Measurements from ENCODE around the gene ZCCHC2. TPM values are rescaled to one million over a fixed set of nuclear protein-coding genes. Genes with fewer than 3 reads are reported as not detected.

The ZCCHC2 gene
- polyA plus RNA-seq, 4 donors = 5.1 to 17.6 (median 8.3) TPM

- Histone ChIP-seq H3K4me1 (ENCODE audit: control insufficient read depth in 3 of 3, insufficient read depth in 2 of 3, low read depth in 1 of 3, low read length in 2 of 3) (peaks cover 5 to 19% (median 16%) of the 10 kb centered on the region in 3 donors), H3K36me3 (ENCODE audit: control insufficient read depth in 3 of 3, insufficient read depth in 2 of 3, low read depth in 1 of 3, low read length in 3 of 3) (no peaks in the 10 kb centered on the region), H3K27me3 (ENCODE audit: control insufficient read depth in 3 of 3, insufficient read depth in 3 of 3, low read length in 3 of 3) (no peaks in the 10 kb centered on the region), H3K9me3 (ENCODE audit: control insufficient read depth in 2 of 2, insufficient read depth in 1 of 2, low read depth in 1 of 2, low read length in 1 of 2) (no peaks in the 10 kb centered on the region), H3K4me3 (ENCODE audit: low read depth in 1 of 3, low read length in 3 of 3) (no peak overlapping the region), H3K27ac (ENCODE audit: low read depth in 1 of 3, low read length in 2 of 3) (peak overlapping the region in 1 of 3 donors; percentile 32)
- peak; percentile 66 to 72 for DNase-seq
- FAIRE-seq = no peak
- 26 to 41% (median 28%) methylated on average over 3 of the region's 3 CpGs for WGBS, 3 donors
These were observed 31.7 kb upstream of the ZCCHC2 start for GRCh38 chr18:62490967-62491695.

- Histone ChIP-seq H3K27me3 (ENCODE audit: control insufficient read depth in 3 of 3, insufficient read depth in 3 of 3, low read length in 3 of 3) (no peaks in the 10 kb centered on the region), H3K36me3 (ENCODE audit: control insufficient read depth in 3 of 3, insufficient read depth in 2 of 3, low read depth in 1 of 3, low read length in 3 of 3) (no peaks in the 10 kb centered on the region), H3K4me3 (ENCODE audit: low read depth in 1 of 3, low read length in 3 of 3) (no peak overlapping the region), H3K27ac (ENCODE audit: low read depth in 1 of 3, low read length in 2 of 3) (no peak overlapping the region), H3K9me3 (ENCODE audit: control insufficient read depth in 2 of 2, insufficient read depth in 1 of 2, low read depth in 1 of 2, low read length in 1 of 2) (no peaks in the 10 kb centered on the region), H3K4me1 (ENCODE audit: control insufficient read depth in 3 of 3, insufficient read depth in 2 of 3, low read depth in 1 of 3, low read length in 2 of 3) (peaks cover 5 to 18% (median 9%) of the 10 kb centered on the region in 3 donors)
- FAIRE-seq (no peak), DNase-seq (peak in 1 of 2 donors; percentile 31)
- WGBS, 3 donors = 45 to 80% (median 61%) methylated on average over 17 of the region's 17 CpGs
These were observed 29.6 kb upstream of the ZCCHC2 start for GRCh38 chr18:62493033-62493862.

GRCh38 chr18:62494764-62495163 lies 28.1 kb upstream of the ZCCHC2 start:
- WGBS, 3 donors = 56 to 71% (median 63%) methylated on average over 3 of the region's 3 CpGs
- H3K27ac ChIP-seq (ENCODE audit: low read depth in 1 of 3, low read length in 2 of 3) = no peak overlapping the region
- FAIRE-seq (no peak), DNase-seq (no peak)
- no peak overlapping the region for H3K4me3 ChIP-seq (ENCODE audit: low read depth in 1 of 3, low read length in 3 of 3)
- H3K27me3 ChIP-seq (ENCODE audit: control insufficient read depth in 3 of 3, insufficient read depth in 3 of 3, low read length in 3 of 3) = no peaks in the 10 kb centered on the region
- H3K36me3 ChIP-seq (ENCODE audit: control insufficient read depth in 3 of 3, insufficient read depth in 2 of 3, low read depth in 1 of 3, low read length in 3 of 3) = no peaks in the 10 kb centered on the region
- H3K4me1 ChIP-seq (ENCODE audit: control insufficient read depth in 3 of 3, insufficient read depth in 2 of 3, low read depth in 1 of 3, low read length in 2 of 3) = peaks cover 0 to 18% (median 11%) of the 10 kb centered on the region in 3 donors
- H3K9me3 ChIP-seq (ENCODE audit: control insufficient read depth in 2 of 2, insufficient read depth in 1 of 2, low read depth in 1 of 2, low read length in 1 of 2) = no peaks in the 10 kb centered on the region

- 75 to 86% (median 78%) methylated on average over 2 of the region's 2 CpGs for WGBS, 3 donors
- Histone ChIP-seq H3K27ac (ENCODE audit: low read depth in 1 of 3, low read length in 2 of 3) (no peak overlapping the region), H3K9me3 (ENCODE audit: control insufficient read depth in 2 of 2, insufficient read depth in 1 of 2, low read depth in 1 of 2, low read length in 1 of 2) (no peaks in the 10 kb centered on the region), H3K4me1 (ENCODE audit: control insufficient read depth in 3 of 3, insufficient read depth in 2 of 3, low read depth in 1 of 3, low read length in 2 of 3) (peaks cover 0 to 9% (median 6%) of the 10 kb centered on the region in 3 donors), H3K27me3 (ENCODE audit: control insufficient read depth in 3 of 3, insufficient read depth in 3 of 3, low read length in 3 of 3) (no peaks in the 10 kb centered on the region), H3K36me3 (ENCODE audit: control insufficient read depth in 3 of 3, insufficient read depth in 2 of 3, low read depth in 1 of 3, low read length in 3 of 3) (no peaks in the 10 kb centered on the region), H3K4me3 (ENCODE audit: low read depth in 1 of 3, low read length in 3 of 3) (no peak overlapping the region)
- FAIRE-seq (no peak), DNase-seq (no peak)
These were observed 26.6 kb upstream of the ZCCHC2 start for GRCh38 chr18:62496262-62496661.

- peak; percentile 53 to 79 for DNase-seq
- no peaks in the 10 kb centered on the region for H3K27me3 ChIP-seq (ENCODE audit: control insufficient read depth in 3 of 3, insufficient read depth in 3 of 3, low read length in 3 of 3)
- H3K9me3 ChIP-seq (ENCODE audit: control insufficient read depth in 2 of 2, insufficient read depth in 1 of 2, low read depth in 1 of 2, low read length in 1 of 2) = no peaks in the 10 kb centered on the region
- 20 to 71% (median 43%) methylated on average over 13 of the region's 13 CpGs for WGBS, 3 donors
- no peak overlapping the region for H3K4me3 ChIP-seq (ENCODE audit: low read depth in 1 of 3, low read length in 3 of 3)
- no peaks in the 10 kb centered on the region for H3K36me3 ChIP-seq (ENCODE audit: control insufficient read depth in 3 of 3, insufficient read depth in 2 of 3, low read depth in 1 of 3, low read length in 3 of 3)
- peaks cover 0 to 6% (median 5%) of the 10 kb centered on the region in 3 donors for H3K4me1 ChIP-seq (ENCODE audit: control insufficient read depth in 3 of 3, insufficient read depth in 2 of 3, low read depth in 1 of 3, low read length in 2 of 3)
- FAIRE-seq = no peak
- H3K27ac ChIP-seq (ENCODE audit: low read depth in 1 of 3, low read length in 2 of 3) = no peak overlapping the region
These were observed 25.5 kb upstream of the ZCCHC2 start for GRCh38 chr18:62497190-62497772.

- H3K27me3 ChIP-seq (ENCODE audit: control insufficient read depth in 3 of 3, insufficient read depth in 3 of 3, low read length in 3 of 3) = no peaks in the 10 kb centered on the region
- 69 to 80% (median 74%) methylated on average over 7 of the region's 7 CpGs for WGBS, 3 donors
- no peaks in the 10 kb centered on the region for H3K9me3 ChIP-seq (ENCODE audit: control insufficient read depth in 2 of 2, insufficient read depth in 1 of 2, low read depth in 1 of 2, low read length in 1 of 2)
- no peaks in the 10 kb centered on the region for H3K36me3 ChIP-seq (ENCODE audit: control insufficient read depth in 3 of 3, insufficient read depth in 2 of 3, low read depth in 1 of 3, low read length in 3 of 3)
- no peak overlapping the region for H3K4me3 ChIP-seq (ENCODE audit: low read depth in 1 of 3, low read length in 3 of 3)
- H3K27ac ChIP-seq (ENCODE audit: low read depth in 1 of 3, low read length in 2 of 3) = no peak overlapping the region
- DNase-seq (peak in 1 of 2 donors; percentile 37), FAIRE-seq (no peak)
- H3K4me1 ChIP-seq (ENCODE audit: control insufficient read depth in 3 of 3, insufficient read depth in 2 of 3, low read depth in 1 of 3, low read length in 2 of 3) = peaks cover 0 to 6% (median 2%) of the 10 kb centered on the region in 3 donors
These were observed 24.1 kb upstream of the ZCCHC2 start for GRCh38 chr18:62498616-62499262.

- 79 to 81% (median 79%) methylated on average over 10 of the region's 10 CpGs for WGBS, 3 donors
- FAIRE-seq (no peak), DNase-seq (no peak)
- Histone ChIP-seq H3K36me3 (ENCODE audit: control insufficient read depth in 3 of 3, insufficient read depth in 2 of 3, low read depth in 1 of 3, low read length in 3 of 3) (no peaks in the 10 kb centered on the region), H3K27ac (ENCODE audit: low read depth in 1 of 3, low read length in 2 of 3) (no peak overlapping the region), H3K4me3 (ENCODE audit: low read depth in 1 of 3, low read length in 3 of 3) (no peak overlapping the region), H3K9me3 (ENCODE audit: control insufficient read depth in 2 of 2, insufficient read depth in 1 of 2, low read depth in 1 of 2, low read length in 1 of 2) (no peaks in the 10 kb centered on the region), H3K27me3 (ENCODE audit: control insufficient read depth in 3 of 3, insufficient read depth in 3 of 3, low read length in 3 of 3) (no peaks in the 10 kb centered on the region), H3K4me1 (ENCODE audit: control insufficient read depth in 3 of 3, insufficient read depth in 2 of 3, low read depth in 1 of 3, low read length in 2 of 3) (peaks cover 0 to 6% (median 2%) of the 10 kb centered on the region in 3 donors)
These were observed 23.6 kb upstream of the ZCCHC2 start for GRCh38 chr18:62499263-62499650.

- Histone ChIP-seq H3K4me3 (ENCODE audit: low read depth in 1 of 3, low read length in 3 of 3) (no peak overlapping the region), H3K9me3 (ENCODE audit: control insufficient read depth in 2 of 2, insufficient read depth in 1 of 2, low read depth in 1 of 2, low read length in 1 of 2) (no peaks in the 10 kb centered on the region), H3K36me3 (ENCODE audit: control insufficient read depth in 3 of 3, insufficient read depth in 2 of 3, low read depth in 1 of 3, low read length in 3 of 3) (no peaks in the 10 kb centered on the region), H3K4me1 (ENCODE audit: control insufficient read depth in 3 of 3, insufficient read depth in 2 of 3, low read depth in 1 of 3, low read length in 2 of 3) (peaks cover 2 to 6% (median 2%) of the 10 kb centered on the region in 3 donors), H3K27me3 (ENCODE audit: control insufficient read depth in 3 of 3, insufficient read depth in 3 of 3, low read length in 3 of 3) (no peaks in the 10 kb centered on the region), H3K27ac (ENCODE audit: low read depth in 1 of 3, low read length in 2 of 3) (no peak overlapping the region)
- DNase-seq (no peak), FAIRE-seq (no peak)
- WGBS, 3 donors = 64 to 90% (median 72%) methylated on average over 1 of the region's 1 CpG
These were observed 22.7 kb upstream of the ZCCHC2 start for GRCh38 chr18:62500174-62500573.
